SK-N-SH (cell line): ENCODE measurements around the gene RBM4.

Experiments used
- EP300 ChIP-seq, 2 experiments: IDR thresholded peaks; 2 replicates each; pipeline versions ENCODE4 v1.4.0 to v1.6.1; 2012; ENCODE audit warnings: borderline replicate concordance in 1 of 2, low read depth in 1 of 2, low read length in 1 of 2
- POLR2AphosphoS5 ChIP-seq: IDR thresholded peaks from 2 replicates; pipeline ENCODE4 v1.6.1; 2012; ENCODE audit warnings: low read depth, low read length
- RAD21 ChIP-seq: IDR thresholded peaks from 2 replicates; pipeline ENCODE4 v1.6.1; 2012; ENCODE audit warnings: mild to moderate bottlenecking, low read length
- TAF1 ChIP-seq: IDR thresholded peaks from 2 replicates; pipeline ENCODE4 v1.6.1; 2012; ENCODE audit warnings: low read depth, mild to moderate bottlenecking, low read length, moderate library complexity, borderline replicate concordance
- TF ChIP-seq, protein P1 (sequence below): IDR thresholded peaks from 2 replicates; pipeline ENCODE4 v1.4.0; 2012; ENCODE audit warnings: low read depth
- TF ChIP-seq, protein P2 (sequence below): fragments of 200-600 bp; sonication (generic); IDR thresholded peaks from 2 replicates; pipeline ENCODE4 v1.6.1; 2017; ENCODE audit warnings: antibody characterized with exemption, mild to moderate bottlenecking, moderate library complexity
- TF ChIP-seq, protein P3 (sequence below): IDR thresholded peaks from 2 replicates; pipeline ENCODE4 v1.4.0; 2012; ENCODE audit warnings: low read depth, borderline replicate concordance

DNA sequence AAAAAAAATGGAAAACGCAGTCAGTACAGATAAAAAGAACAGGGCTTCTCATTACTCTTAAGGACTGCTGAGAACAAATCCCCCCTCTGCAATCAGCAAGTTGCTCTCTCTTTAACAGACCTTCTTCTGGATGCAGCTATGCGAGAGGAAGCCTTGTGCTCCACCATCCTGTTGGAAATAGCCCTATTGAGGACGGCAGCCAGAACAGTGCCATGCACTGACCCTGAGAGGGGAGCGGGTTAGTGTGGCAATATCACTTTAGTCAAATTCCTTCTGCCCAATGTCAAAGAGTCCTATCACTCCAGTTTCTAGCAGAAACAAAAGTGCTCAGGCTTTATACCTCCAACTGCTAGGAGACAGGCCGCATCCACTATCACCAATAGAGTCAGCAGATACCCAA is 32.3 kb downstream of the RBM4 start:
- TF ChIP-seq, protein P1, sequence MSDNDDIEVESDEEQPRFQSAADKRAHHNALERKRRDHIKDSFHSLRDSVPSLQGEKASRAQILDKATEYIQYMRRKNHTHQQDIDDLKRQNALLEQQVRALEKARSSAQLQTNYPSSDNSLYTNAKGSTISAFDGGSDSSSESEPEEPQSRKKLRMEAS, result no peak
- TF ChIP-seq TAF1 (no peak), RAD21 (no peak), EP300 (IDR thresholded peaks at IDR 0.05; ENCODE audit: borderline replicate concordance in 1 of 2, low read depth in 1 of 2, low read length in 1 of 2) (no peak), POLR2AphosphoS5 (no peak)
- TF ChIP-seq, protein P2, sequence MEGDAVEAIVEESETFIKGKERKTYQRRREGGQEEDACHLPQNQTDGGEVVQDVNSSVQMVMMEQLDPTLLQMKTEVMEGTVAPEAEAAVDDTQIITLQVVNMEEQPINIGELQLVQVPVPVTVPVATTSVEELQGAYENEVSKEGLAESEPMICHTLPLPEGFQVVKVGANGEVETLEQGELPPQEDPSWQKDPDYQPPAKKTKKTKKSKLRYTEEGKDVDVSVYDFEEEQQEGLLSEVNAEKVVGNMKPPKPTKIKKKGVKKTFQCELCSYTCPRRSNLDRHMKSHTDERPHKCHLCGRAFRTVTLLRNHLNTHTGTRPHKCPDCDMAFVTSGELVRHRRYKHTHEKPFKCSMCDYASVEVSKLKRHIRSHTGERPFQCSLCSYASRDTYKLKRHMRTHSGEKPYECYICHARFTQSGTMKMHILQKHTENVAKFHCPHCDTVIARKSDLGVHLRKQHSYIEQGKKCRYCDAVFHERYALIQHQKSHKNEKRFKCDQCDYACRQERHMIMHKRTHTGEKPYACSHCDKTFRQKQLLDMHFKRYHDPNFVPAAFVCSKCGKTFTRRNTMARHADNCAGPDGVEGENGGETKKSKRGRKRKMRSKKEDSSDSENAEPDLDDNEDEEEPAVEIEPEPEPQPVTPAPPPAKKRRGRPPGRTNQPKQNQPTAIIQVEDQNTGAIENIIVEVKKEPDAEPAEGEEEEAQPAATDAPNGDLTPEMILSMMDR, result no peak
- TF ChIP-seq, protein P3, sequence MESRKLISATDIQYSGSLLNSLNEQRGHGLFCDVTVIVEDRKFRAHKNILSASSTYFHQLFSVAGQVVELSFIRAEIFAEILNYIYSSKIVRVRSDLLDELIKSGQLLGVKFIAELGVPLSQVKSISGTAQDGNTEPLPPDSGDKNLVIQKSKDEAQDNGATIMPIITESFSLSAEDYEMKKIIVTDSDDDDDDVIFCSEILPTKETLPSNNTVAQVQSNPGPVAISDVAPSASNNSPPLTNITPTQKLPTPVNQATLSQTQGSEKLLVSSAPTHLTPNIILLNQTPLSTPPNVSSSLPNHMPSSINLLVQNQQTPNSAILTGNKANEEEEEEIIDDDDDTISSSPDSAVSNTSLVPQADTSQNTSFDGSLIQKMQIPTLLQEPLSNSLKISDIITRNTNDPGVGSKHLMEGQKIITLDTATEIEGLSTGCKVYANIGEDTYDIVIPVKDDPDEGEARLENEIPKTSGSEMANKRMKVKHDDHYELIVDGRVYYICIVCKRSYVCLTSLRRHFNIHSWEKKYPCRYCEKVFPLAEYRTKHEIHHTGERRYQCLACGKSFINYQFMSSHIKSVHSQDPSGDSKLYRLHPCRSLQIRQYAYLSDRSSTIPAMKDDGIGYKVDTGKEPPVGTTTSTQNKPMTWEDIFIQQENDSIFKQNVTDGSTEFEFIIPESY, result no peak
